PC-3 (cell line): ENCODE measurements around the gene HMGCLL1. TPM values are rescaled to one million over a fixed set of nuclear protein-coding genes. Genes with fewer than 3 reads are reported as not detected.

Experiments used
- ATAC-seq: fragments of 200-7000 bp; cut with Tn5 transposase; 2 replicates; pipeline ENCODE4 v1.9.1; 2020; ENCODE audit warnings: mild to moderate bottlenecking, moderate library complexity
- BruUV-seq: library from RNA; stranded (reverse); fragments of 400-500 nt; replicated peaks from 2 replicates; lab custom pipeline; 2021; lab: Mats Ljungman, UMichigan
- CTCF ChIA-PET: fragments of 300-600 bp; sonication (Branson Sonifier 250); formaldehyde crosslinking; loops from one replicate; lab custom pipeline; 2022; ENCODE audit warnings: antibody characterized with exemption; lab: Charles Lee
- POLR2A ChIA-PET: fragments of 300-600 bp; sonication (Branson Sonifier 250); formaldehyde crosslinking; loops from one replicate; lab custom pipeline; 2022; ENCODE audit warnings: antibody characterized with exemption; ENCODE audit not compliant: unreplicated experiment; lab: Charles Lee
- DNase-seq: peaks from one replicate; pipeline ENCODE4 v3.0.0-alpha.2; 2015
- H2AFZ ChIP-seq: fragments of 300-600 bp; sonication (generic); 2 replicates; pipeline ENCODE4 v1.6.0; 2016; ENCODE audit warnings: antibody characterized with exemption, low read length
- H3F3A ChIP-seq: fragments of 300-600 bp; sonication (generic); one replicate; pipeline ENCODE4 v1.6.0; 2017; ENCODE audit warnings: antibody characterized with exemption, low read length, control low read depth, mild to moderate bottlenecking; ENCODE audit not compliant: unreplicated experiment
- H3K27ac ChIP-seq: fragments of 300-600 bp; sonication (generic); 2 replicates; pipeline ENCODE4 v1.5.1; 2016; ENCODE audit warnings: mild to moderate bottlenecking, low read length
- H3K27me3 ChIP-seq: fragments of 300-600 bp; sonication (generic); 2 replicates; pipeline ENCODE4 v1.6.1; 2016; ENCODE audit warnings: low read length, mixed read lengths
- H3K36me3 ChIP-seq: fragments of 300-600 bp; sonication (generic); 2 replicates; pipeline ENCODE4 v1.6.1; 2016; ENCODE audit warnings: low read depth, mixed run types, low read length, mixed read lengths
- H3K4me1 ChIP-seq: fragments of 300-600 bp; sonication (generic); 2 replicates; pipeline ENCODE4 v1.5.1; 2016; ENCODE audit warnings: low read length; ENCODE audit not compliant: insufficient read depth
- H3K4me2 ChIP-seq: fragments of 300-600 bp; sonication (generic); 2 replicates; pipeline ENCODE4 v1.6.0; 2016; ENCODE audit warnings: low read length
- H3K4me3 ChIP-seq: fragments of 300-600 bp; sonication (generic); 2 replicates; pipeline ENCODE4 v1.5.1; 2016; ENCODE audit warnings: mild to moderate bottlenecking, low read length, mixed read lengths
- H3K79me2 ChIP-seq: fragments of 300-600 bp; sonication (generic); 2 replicates; pipeline ENCODE4 v1.6.1; 2017; ENCODE audit warnings: low read length, mixed read lengths
- H3K9ac ChIP-seq: fragments of 300-600 bp; sonication (generic); 2 replicates; pipeline ENCODE4 v1.6.0; 2016; ENCODE audit warnings: mild to moderate bottlenecking, low read length
- H3K9me2 ChIP-seq: fragments of 300-600 bp; sonication (generic); replicated peaks from 2 replicates; pipeline ENCODE4 v1.6.1; 2016; ENCODE audit warnings: mixed run types, low read length, mixed read lengths
- H3K9me3 ChIP-seq: fragments of 300-600 bp; sonication (generic); 2 replicates; pipeline ENCODE4 v1.6.1; 2016; ENCODE audit warnings: low read length, mixed read lengths
- H4K20me1 ChIP-seq: fragments of 300-600 bp; sonication (generic); 2 replicates; pipeline ENCODE4 v1.6.1; 2016; ENCODE audit warnings: low read length, mixed read lengths
- EZH2 ChIP-seq: fragments of 300-600 bp; sonication (generic); IDR thresholded peaks from one replicate; pipeline ENCODE4 v1.6.1; 2017; ENCODE audit warnings: antibody characterized with exemption, mild to moderate bottlenecking, low read length; ENCODE audit not compliant: unreplicated experiment
- EZH2phosphoT487 ChIP-seq: fragments of 300-600 bp; sonication (generic); IDR thresholded peaks from 2 replicates; pipeline ENCODE4 v1.6.1; 2018; ENCODE audit warnings: mild to moderate bottlenecking, antibody characterized with exemption, low read length, borderline replicate concordance
- intact Hi-C: fragments of 100-400 bp; cut with micrococcal nuclease; formaldehyde crosslinking; loops from 2 replicates; pipeline ENCODE4 v1.9.0; 2023
- total RNA-seq: library from RNA; depleted of rRNA; stranded (reverse); fragments of >200 nt; gene quantifications from 2 replicates; pipeline ENCODE4 v1.2.3, GENCODE V29; 2014
- TF ChIP-seq, protein P1 (sequence below): fragments of 300-600 bp; sonication (generic); conservative IDR thresholded peaks from 2 replicates; pipeline ENCODE4 v1.5.1; 2017; ENCODE audit warnings: antibody characterized with exemption, low read depth, mild to moderate bottlenecking, low read length

The HMGCLL1 gene
- total RNA-seq, 1 experiment from 2014 or later, result not detected

DNA sequence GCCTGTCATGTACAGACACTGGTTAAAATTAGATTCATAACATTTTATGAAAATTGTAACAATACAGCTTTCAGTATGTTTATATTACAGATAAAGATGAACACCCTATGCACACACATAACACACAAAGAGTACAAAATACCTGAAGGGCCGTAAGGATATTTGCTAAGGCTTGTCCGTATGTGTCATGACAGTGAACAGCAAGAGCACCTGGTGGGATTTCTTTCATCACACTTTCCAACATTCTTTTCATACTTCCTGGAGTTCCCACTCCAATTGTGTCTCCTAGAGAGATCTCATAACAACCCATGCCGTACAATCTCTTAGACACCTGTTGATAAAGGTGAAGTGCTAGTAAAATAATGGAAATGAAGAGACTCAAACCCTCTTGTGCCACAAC, 83.7 kb downstream of the HMGCLL1 start:
- DNase-seq, result no peak
- no peaks in the 10 kb centered on the region for H3K9me3 ChIP-seq
- BruUV-seq, result no TSS peak

GRCh38 chr6:55494411-55494810, 84.6 kb downstream of the HMGCLL1 start:
- POLR2A ChIA-PET, result no interaction called here
- H3K27ac ChIP-seq, result no peak overlapping the region
- no TSS peak for BruUV-seq

More for the DNA sequence above, 83.7 kb downstream of the HMGCLL1 start:
- Histone ChIP-seq H3K36me3 (no peaks in the 10 kb centered on the region), H3K27me3 (no peaks in the 10 kb centered on the region), H3K9me2 (no peaks in the 10 kb centered on the region), H3K27ac (no peak overlapping the region), H3K4me1 (no peaks in the 10 kb centered on the region), H4K20me1 (no peaks in the 10 kb centered on the region), H2AFZ (no peak overlapping the region), H3K4me3 (no peak overlapping the region), H3F3A (no peaks in the 10 kb centered on the region), H3K9ac (no peak overlapping the region), H3K79me2 (no peaks in the 10 kb centered on the region), H3K4me2 (no peak overlapping the region)
- intact Hi-C loops, result no loop called here
- CTCF ChIA-PET, result no interaction called here
- TF ChIP-seq EZH2 (no peak), EZH2phosphoT487 (no peak)
- TF ChIP-seq, protein P1, sequence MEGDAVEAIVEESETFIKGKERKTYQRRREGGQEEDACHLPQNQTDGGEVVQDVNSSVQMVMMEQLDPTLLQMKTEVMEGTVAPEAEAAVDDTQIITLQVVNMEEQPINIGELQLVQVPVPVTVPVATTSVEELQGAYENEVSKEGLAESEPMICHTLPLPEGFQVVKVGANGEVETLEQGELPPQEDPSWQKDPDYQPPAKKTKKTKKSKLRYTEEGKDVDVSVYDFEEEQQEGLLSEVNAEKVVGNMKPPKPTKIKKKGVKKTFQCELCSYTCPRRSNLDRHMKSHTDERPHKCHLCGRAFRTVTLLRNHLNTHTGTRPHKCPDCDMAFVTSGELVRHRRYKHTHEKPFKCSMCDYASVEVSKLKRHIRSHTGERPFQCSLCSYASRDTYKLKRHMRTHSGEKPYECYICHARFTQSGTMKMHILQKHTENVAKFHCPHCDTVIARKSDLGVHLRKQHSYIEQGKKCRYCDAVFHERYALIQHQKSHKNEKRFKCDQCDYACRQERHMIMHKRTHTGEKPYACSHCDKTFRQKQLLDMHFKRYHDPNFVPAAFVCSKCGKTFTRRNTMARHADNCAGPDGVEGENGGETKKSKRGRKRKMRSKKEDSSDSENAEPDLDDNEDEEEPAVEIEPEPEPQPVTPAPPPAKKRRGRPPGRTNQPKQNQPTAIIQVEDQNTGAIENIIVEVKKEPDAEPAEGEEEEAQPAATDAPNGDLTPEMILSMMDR, result no peak
- POLR2A ChIA-PET, result no interaction called here
- ATAC-seq, result no peak

DNA sequence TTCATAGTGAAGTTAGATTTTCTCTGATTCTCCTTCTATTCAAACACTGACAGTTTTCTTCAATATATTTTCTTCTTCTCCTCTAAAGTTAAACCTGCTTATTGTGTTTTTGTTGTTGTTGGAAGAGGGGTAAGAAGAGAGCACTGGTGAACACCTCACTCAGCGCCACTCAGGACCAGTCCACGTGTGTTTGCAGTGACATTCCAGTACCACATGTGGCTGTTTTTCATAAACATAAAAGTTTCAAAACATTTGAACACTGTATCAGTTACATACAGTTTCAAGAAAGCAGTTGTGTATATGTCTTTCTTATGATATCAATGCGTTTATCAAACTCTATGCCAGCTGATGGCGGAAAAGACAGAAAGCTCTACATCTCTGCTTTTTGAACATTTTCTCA, 86.7 kb downstream of the HMGCLL1 start:
- Histone ChIP-seq H3K9ac (no peak overlapping the region), H3K79me2 (no peaks in the 10 kb centered on the region), H3K4me2 (no peak overlapping the region), H3K27ac (no peak overlapping the region), H4K20me1 (no peaks in the 10 kb centered on the region), H3K27me3 (no peaks in the 10 kb centered on the region), H3K36me3 (no peaks in the 10 kb centered on the region), H3F3A (no peaks in the 10 kb centered on the region), H3K9me3 (no peaks in the 10 kb centered on the region), H2AFZ (no peak overlapping the region), H3K4me3 (no peak overlapping the region), H3K9me2 (no peaks in the 10 kb centered on the region), H3K4me1 (no peaks in the 10 kb centered on the region)
- DNase-seq (no peak), ATAC-seq (no peak)
- BruUV-seq, result no TSS peak
- ChIA-PET POLR2A (no interaction called here), CTCF (no interaction called here)
- TF ChIP-seq EZH2phosphoT487, result no peak
- TF ChIP-seq, protein P1, result no peak
- no peak for TF ChIP-seq EZH2
- intact Hi-C loops, result no loop called here

More at GRCh38 chr6:55494411-55494810, 84.6 kb downstream of the HMGCLL1 start:
- intact Hi-C loops, result no loop called here
- Histone ChIP-seq H3K79me2 (no peaks in the 10 kb centered on the region), H3F3A (no peaks in the 10 kb centered on the region), H3K4me1 (no peaks in the 10 kb centered on the region), H3K36me3 (no peaks in the 10 kb centered on the region), H3K9me2 (no peaks in the 10 kb centered on the region), H3K9ac (no peak overlapping the region), H3K4me2 (no peak overlapping the region), H3K9me3 (no peaks in the 10 kb centered on the region), H3K4me3 (no peak overlapping the region), H3K27me3 (no peaks in the 10 kb centered on the region), H4K20me1 (no peaks in the 10 kb centered on the region), H2AFZ (no peak overlapping the region)
- CTCF ChIA-PET, result no interaction called here
- TF ChIP-seq, protein P1, result no peak
- TF ChIP-seq EZH2, result no peak
- TF ChIP-seq EZH2phosphoT487, result no peak
- DNase-seq (no peak), ATAC-seq (no peak)
